ENCODE data around the gene TRIM39.

- TF ChIP-seq CTCF (tag by site-specific recombination; IDR thresholded peaks at IDR 0.05) (no peak), REST (tag by site-specific recombination; IDR thresholded peaks at IDR 0.05) (no peak), FEZF1 (tag by site-specific recombination; IDR thresholded peaks at IDR 0.05) (no peak), ZNF692 (tag by site-specific recombination; IDR thresholded peaks at IDR 0.05) (no peak), PRDM10 (tag by site-specific recombination; IDR thresholded peaks at IDR 0.05) (no peak), ZBTB48 (tag by site-specific recombination; IDR thresholded peaks at IDR 0.05) (no peak), ZBTB21 (tag by site-specific recombination; IDR thresholded peaks at IDR 0.05) (no peak), ZNF112 (tag by site-specific recombination; IDR thresholded peaks at IDR 0.05) (no peak), ZNF548 (tag by site-specific recombination; IDR thresholded peaks at IDR 0.05) (no peak), HOXA7 (CRISPR knock-in tag; IDR thresholded peaks at IDR 0.05; ENCODE audit: borderline replicate concordance) (no peak), GLIS2 (tag by site-specific recombination; IDR thresholded peaks at IDR 0.05) (no peak), ZNF202 (tag by site-specific recombination; IDR thresholded peaks at IDR 0.05; ENCODE audit: borderline replicate concordance) (no peak), ZNF280D (tag by site-specific recombination; IDR thresholded peaks at IDR 0.05) (no peak)
Observed at GRCh38 chr6:30361661-30362060, 34.9 kb downstream of the TRIM39 start.
